HG03064 (cell line): Measurements from ENCODE around the gene NDUFS8.

Source experiments
- ATAC-seq: cut with Tn5 transposase; IDR thresholded peaks from one replicate; pipeline ENCODE4 v1.9.1; 2021; ENCODE audit warnings: low read depth; ENCODE audit not compliant: unreplicated experiment

NDUFS8 gene

DNA sequence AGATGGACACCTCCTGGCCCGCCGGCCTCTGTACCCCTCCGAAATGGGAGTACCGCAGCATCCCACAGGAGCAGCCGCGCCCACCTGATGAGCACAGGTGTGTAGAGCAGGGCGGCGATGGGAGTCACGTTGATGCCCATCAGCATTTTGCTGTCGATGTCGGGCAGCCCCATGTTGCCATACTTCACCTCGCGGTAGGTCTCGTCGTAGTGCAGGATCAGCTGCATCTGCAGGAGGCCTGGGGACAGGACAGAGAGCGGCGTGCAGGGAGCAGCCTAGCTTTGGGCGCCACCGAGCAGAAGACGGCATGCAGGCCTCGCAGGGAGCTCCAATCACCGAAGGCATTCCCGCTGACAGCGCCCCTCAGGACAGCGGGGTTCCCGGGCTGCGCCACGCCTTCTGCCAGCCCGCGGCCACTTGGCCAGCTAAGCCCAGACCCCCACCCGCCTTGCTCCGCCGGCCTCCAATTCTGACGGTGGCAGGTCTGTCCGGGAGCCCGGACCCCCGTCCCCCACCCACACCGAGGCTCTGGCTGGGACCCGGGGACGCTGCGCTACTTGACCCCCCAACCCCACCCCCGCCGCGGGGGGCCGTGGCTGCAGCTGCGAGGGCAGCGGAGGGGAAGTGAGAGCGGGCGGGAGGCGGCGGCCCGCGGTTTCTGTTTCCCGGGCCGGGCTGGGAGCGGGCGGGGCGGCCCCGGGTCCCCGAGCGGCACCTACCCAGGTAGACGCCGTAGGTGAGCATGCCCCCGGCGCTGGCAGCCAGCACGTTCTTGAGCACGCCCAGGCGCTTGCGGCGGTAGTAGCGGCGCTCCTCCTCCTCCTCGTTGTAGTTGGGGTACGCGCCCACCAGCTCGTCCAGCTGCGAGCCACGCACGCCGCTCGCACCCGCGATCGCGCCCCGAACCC is 27.3 kb upstream of the NDUFS8 start:
- peak; percentile 45 for ATAC-seq

DNA sequence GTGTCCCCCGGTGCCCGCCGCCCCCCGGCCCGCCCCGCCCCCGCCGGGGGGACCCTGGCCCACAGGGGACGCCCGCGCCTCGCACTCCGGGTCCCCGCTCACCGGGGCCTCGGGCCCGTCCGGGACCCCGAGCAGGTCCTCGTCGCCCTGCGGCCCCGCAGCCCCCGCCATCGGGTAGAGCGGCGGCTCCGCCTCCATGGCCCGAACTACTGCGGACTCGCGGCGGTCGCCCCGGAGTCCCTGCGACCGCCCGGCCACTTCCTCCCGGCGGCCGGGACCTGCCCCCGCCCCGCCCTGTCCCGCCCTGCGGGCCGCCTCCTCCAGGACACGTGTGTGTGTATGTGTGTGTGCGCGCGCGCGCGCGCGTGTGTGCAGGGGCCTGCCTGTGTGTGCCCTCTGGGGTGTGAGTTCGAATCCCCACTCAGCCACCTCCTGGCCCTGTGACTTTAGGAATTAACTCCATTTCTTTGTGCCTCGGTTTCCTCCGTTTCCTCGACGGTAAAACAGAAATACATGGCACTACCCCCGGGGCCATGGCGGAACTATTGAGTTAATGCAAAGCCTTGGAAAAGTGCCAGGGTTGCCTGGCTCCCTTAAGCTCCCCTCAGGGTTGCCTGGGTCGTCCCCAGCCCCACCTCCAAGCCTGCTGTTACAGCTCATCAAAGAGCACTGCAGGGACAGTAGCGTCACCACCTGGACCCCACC is 26.5 kb upstream of the NDUFS8 start, which contains the start of gene UNC93B1:
Gene UNC93B1 (minus strand): TSS at position 252 of the 705 bp plus-strand sequence. CDS start 54 bp downstream, at position 198.
- ATAC-seq, result peak; percentile 57

DNA sequence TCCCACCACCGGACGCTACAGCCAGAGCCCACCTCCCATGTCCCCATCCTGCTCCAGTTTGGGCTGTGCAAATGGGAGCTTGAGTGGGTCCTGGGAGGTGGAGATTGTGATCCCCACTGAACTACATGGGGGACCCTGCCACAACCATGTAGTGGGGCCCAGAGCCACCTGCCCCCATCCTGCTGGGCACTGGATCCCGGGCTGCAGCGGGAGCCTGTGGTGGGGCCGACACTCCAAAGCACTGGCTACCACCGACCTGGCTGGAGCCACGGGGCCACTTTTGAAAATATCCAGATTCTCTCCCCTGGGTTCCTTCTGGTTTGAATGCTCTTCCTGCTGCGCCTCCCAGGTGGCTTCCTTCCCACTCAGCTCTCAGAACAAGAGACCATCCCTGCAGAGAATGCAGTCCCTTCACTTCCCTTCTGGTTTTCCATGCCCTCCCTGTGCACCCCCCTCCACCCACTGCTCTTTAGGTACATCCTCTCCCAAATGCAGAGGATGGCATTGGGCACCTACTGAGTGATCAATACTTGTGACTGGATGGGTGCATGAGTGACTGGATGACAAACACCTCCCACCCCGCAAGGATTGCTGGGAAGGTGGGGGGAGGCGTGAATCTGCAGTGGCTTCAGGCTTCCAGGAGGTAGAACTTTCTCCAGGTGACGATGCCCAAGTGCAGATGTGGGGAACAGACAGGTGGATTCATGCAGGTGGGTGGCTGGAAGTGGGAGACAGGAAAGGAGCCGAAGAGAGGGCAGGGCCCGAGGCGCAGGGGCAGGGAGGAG is 25.7 kb upstream of the NDUFS8 start:
- ATAC-seq, result no peak

DNA sequence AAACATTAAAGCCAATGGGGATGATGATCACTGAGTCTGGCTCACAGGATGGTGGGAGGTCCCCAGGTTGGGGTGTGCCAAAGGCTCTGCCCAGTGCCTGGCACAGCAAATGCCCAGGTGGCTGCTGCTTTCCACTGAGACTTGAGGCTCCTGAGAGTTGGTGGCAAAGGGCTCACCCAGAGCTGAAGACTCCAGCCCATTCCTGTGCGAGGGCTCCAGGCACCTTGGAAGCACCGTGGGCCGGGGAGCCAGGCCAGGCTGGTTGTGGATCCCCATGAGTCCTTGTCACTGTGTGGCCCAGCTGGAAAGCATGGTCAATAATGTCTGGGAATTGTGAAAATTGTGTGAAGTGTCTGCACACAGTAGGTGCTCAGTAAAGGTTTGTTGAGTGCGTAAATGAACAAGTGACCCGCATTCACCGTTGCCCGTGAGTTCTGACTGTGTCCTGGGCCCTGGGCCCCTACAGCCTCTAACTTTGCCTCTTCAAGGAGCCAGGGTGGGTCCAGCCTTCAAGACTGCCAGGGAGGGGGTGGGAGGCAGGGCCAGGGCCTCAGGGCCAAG is 23.8 kb upstream of the NDUFS8 start:
- no peak for ATAC-seq

DNA sequence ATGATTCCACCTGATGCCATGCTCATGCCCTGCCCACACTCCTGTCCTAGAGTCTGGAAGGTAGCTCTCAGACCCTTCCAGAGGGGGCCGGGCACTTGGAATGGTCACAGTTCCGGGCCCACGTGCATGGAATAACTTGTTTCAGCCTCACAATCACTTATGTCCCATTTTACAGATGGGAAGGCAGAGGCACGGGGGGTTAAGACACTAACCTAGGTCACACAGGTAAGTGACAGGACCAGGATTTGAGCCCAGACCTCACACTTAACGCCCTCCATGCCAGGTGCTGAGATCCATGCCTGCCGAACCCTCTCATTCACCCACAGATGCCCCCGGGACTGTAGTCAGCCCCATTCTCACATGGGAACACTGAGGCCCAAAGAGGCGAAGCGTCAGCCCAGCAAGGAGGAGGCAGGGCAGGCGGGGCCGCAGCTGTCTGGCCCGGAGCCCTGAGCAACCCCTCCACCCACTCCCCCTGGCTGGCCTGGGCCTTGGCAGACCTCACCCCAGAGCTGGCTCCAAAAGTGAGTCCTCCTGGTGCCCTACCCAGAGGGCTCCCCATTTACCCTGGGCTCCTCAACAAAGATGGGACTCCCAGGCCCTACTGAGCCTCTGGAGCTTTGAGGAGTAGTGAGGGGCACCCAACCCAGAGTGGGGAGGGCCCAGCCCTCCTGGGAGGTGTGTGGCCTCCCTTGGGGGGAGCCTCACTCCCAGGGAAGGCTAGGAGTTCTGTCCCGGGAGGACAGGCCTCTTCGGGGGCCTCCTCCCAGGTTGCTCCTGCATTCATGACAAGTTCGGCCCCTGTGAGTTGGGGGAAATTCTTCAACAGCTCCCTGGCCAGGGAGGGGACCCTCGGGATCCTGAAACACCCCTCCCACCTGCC is 22.7 kb upstream of the NDUFS8 start:
- no peak for ATAC-seq

DNA sequence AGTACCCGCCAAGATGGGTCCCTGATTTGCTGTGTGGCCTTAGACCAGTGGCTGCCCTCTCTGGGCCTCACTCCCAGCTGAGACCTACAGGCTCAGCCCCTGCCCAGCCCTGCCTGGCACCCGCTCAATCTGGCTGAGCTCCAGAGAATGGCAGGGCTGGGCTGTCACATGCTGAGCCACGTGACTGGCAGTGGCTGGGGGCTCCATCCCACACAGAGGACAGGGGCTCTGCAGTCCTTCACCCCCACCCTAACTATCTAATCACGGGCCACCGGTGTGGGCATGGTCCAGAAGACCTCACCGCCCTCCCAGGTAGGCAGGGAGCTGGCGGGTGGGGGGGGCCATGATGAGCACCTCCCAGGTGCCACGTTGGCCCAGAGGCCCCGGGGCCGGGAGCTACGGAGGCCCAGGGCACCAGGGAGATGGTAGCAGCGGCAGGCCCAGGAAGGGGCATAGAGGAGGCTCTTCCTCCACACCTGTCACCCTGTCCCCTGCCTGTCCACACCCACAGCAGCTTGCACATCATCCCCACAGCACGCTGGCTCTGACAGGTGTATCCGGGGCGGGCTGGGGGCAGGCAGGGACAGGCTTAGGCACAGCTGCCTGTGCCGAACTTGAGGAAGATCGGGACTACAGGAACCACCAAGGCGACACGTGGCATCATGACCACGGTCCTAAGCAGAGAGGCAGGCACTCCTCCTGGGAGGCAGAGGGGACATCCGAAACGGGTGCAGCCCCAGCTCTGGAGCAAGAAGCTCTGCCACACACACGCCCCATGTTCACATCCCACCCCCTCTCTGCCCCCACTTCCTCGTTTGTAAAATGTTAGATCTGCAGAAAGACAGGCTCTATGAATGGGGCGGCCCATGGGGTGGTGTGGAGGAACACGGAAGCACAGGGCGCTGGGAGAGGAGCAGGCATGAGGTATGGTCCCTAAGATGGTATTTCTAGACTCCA is 21.8 kb upstream of the NDUFS8 start:
- ATAC-seq, result no peak

DNA sequence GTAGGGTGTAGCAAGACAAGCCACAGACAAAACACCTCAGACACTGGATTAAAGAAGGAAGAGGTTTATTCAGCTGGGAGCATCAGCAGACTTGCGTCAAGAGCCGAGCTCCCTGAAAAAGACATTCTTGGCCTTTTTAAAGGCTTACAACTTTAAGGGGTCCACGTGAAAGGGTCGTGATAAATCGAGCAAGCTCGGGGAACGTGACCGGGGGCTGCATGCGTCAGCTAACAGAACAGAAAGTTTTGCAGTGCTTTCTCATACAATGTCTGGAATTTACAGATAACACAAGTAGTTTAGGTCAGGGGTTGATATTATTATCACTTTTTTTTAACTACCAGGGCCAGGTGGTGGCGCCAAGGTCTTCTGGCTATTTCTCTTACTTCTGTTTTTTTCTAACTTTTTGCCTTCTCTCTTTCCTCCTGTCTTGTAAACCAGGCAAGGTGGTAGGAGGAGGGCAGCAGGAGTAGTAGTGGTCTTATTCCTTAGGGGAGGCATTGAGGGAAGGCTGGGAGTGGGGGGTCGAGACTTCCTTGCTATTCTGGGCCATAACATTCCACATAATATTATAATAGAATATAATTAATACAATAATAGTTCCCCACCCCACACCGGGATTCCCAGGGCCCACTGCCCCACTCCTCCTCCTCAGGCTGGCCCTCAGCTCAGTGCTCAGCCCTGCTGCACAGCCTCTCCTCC is 20.9 kb upstream of the NDUFS8 start:
- ATAC-seq, result no peak

DNA sequence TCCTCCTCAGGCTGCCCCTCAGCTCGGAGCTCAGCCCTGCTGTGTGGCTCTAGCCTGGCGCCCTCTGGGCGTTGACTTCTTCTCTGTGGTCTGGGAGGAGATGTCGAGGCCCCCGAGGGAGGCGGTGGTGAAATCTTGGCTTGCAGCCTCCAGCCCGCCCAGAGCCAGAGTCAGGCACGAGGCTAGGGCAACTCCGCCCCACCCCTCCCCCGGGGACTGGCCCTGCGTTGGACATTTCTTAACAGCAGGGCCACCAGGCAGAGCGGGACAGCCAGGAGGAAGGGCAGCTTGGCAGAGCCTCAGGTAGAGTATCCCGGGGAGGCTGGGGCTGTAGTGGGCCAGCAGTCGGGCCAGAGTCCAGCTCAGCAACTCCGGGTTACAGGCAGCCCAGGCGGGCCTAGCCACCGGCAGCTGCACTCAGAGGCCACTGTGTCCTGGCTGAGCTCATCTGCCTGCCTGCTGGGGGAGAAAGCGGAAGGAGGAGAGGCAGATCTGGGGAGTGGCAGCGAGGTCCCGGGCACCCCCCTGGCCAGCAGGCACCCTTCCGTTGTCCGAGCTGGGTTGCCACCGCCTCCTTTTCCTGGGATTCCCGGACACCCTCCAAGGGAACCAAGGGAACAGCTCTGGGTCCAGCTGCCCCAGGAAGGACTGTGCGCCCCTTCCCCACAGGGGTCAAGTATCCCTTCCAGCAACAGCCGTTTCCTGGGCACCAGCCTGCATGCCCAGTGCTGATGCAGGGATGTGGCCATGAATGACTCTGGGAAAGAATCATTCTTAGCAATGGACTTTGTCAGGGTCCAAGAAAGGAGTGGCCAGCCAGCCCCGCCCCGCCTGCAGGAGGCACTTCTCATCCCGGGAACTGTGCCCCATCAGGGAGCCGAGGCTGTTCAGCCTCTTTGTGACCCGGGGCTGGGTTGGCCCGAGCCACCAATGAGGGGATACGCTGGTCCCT is 20.1 kb upstream of the NDUFS8 start, which contains the start of gene ALDH3B1:
Gene ALDH3B1 (plus strand): TSS at position 238 of the 952 bp plus-strand sequence. CDS start 4,971 bp downstream, outside the sequence.
- ATAC-seq, result no peak

DNA sequence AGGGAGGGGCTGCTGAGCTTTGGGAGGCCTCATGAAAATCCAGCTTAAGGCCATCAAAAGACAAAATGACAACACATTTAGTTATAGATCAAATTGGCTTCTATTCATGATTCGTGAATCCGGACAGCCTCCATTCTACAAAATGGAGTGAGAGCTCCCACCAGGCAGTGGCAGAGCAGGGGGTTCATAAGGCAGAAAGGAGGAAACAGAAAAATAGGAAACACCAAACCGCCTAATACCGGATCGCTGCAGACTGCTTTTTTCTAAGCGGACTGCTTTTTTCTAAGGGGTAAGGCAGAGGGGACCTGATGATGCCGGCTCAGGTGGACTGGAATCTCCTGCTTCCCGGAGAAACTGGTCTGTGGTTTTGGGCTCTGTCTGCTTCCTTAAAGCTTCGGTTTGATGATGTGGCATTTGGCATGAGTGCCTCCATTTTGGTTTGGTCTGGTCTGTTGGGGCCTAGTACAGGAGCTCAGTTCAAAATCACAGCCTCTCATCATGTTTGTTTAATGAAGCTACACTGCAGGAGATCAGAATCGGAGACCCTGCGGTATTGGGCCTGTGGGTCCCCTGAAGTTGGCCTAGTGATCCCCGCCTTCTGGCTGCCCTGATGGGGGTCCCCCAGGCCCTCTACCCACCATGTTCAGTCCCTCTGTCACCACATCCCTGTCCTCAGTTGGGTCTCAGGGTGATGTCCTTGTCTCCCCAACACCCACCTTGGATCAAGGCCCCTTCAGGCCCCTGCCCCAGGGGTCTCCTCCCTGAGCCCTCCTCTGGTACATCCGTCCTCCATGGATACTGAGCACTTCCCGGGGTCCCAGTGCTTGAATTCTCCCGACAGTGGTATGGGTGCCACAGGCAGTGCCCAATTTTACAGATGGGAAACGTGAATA is 19.2 kb upstream of the NDUFS8 start:
- ATAC-seq, result no peak

DNA sequence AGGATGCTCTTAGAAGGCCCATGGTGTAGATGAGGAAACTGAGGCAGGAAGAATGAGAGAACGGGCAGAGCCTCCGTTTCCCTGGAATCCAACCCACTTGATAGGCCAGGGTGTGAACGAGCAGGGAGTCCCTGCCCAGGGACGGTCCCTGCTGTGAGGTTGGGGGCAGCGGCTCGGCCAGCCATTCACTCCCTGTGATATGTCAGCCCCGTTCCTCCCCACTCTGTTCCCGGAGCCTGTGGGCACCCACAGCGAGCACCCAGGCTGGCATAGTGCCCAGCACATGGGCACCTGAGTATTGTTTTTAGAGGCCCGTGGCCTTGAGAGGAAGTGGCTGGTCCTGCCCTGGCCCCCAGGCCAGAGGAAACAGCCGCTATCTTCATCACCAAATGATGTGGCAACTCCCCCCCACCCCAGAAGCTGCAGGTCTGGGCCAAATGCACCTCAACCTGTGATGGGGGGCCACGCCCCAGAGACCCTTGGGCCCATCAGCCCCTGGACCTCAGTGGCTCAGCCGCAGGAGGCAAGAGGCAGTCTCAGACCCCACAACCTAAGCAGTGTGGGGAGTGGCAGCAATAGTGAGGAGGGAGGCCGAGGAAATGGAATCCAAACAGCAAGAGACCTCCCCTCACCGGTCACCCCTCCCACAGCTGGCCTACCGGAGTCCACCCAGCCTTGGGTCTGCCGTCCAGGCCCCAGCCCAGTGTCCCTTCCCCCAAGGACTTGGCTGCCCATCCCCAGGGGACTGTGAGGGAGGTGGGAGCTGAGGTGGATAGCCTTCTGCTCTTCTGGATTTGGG is 18.2 kb upstream of the NDUFS8 start:
- no peak for ATAC-seq

DNA sequence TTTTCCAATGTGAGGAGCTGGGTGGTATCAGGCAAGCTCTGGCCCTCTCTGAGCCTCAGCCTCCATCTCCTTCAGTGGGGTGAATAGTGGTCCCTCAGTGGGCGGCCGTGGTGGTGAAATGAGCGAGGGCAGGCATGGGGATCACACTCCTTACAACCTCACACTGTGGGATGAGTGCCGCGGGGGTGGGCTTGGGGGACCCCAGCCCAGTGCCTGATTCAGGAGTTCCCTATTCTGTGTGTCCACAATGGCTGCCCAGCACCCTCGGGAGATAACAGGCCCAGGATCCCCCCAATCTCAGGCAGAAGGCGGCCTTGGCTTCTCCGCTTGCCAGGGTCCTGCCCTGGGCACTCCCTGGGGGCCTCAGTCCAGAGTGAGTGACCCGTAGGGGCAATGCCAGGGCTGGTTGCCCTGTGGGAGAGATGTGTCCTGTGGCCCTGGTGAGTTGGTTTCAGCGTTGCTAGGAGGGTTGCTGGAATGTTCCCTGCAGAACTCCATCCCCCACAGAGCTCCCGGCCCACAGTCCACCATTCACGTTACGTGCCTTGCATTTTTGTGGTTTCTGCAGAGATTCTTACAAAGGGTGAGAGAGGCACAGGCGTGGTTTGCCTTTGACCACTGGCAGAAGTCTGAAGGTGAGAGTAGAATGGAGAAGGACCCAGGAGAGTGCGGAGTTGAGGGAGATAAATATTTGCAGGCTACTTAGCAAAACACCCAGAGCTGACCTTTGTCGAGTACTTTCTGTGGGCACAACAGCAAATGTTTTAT is 17.5 kb upstream of the NDUFS8 start:
- ATAC-seq, result no peak

DNA sequence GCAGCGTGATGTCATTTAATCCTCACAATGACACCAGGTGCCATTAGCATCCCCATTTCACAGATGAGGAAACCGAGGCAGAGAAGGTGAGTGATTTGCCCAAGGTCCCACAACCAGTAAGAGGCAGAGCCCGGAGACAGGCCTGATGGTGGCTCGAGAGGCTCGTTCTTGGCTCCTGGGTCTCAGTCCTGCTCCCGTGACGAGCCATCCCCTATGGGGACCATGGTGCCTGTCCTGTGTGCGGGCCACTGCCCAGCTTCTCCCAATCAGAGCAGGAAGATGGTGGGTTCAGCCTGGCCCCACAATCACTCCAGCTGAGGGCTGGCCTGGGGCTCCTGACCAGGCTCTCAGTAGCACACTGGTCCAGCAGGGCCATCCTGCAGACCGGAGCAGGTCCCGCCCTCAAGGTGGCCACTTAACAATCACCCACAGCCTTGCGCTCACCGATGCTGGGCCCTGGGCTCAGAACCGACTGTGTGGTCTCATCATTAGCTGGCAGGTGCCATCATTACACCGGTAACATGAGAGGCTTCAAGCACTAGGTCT is 16.8 kb upstream of the NDUFS8 start:
- no peak for ATAC-seq

DNA sequence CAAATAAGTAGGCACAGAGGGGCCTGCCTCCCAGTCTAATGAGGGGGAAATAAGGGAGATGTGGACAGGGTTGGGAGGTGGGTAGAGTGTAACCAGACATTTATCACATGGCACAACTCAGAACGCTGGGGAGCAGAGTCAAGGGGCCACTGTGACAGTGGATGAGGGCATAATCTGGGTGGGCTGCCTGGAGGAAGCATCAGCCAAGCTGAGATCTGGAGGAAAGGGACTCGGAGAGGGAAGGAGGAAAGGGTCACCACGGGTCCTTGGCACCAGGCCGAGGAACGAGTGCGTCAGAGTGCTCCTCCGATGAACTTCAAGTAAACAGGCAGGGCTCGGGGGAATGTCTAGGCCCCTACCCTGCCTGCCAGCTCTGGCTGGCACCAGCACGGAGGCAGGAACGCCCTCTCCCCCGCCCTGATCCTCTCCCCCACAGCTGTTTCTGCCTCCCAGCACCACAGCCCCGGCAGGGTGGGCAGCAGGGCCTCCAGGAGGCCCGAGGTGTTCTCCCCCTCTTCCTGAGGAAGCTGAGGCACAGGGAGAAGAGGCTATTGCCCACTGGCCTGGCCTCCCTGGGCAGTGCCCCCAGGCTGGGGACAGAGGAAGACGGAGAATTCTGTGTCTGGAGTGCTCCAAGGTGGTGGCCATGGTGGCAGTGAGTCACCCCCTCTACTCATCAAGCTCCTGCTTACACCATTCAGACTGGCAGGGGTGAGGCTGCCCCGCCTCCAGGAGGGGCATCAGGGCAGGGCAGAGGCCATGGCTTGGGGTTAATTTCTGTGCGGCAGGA is 16.1 kb upstream of the NDUFS8 start:
- no peak for ATAC-seq
